Esophagus muscularis mucosa (tissue), 3 donors: ENCODE data around the gene MLLT3.

Experiments
- CTCF ChIP-seq, 3 experiments: fragments of 200-600 bp in 2 of 3; fragments of 450-650 bp in 1 of 3; sonication (generic) in 2 of 3; IDR thresholded peaks; one replicate each; pipeline ENCODE4 v1.5.1; 2017 to 2019; ENCODE audit warnings: antibody characterized with exemption in 3 of 3, mild to moderate bottlenecking in 2 of 3, moderate library complexity in 1 of 3
- POLR2A ChIP-seq: fragments of 450-650 bp; IDR thresholded peaks from one replicate; pipeline ENCODE4 v1.6.1; 2017; ENCODE audit warnings: antibody characterized with exemption, moderate library complexity, mild to moderate bottlenecking, low read depth
- POLR2AphosphoS5 ChIP-seq, 2 donors: sonication (generic); formaldehyde crosslinking; IDR thresholded peaks; one replicate each; pipeline ENCODE4 v1.6.1; 2017; ENCODE audit warnings: antibody characterized with exemption in 2 of 2

- no peak for TF ChIP-seq POLR2AphosphoS5 (IDR thresholded peaks at IDR 0.05)
- TF ChIP-seq CTCF (IDR thresholded peaks at IDR 0.05): no peak
- TF ChIP-seq POLR2A: no peak
These were observed 49.3 kb upstream of the MLLT3 start for GRCh38 chr9:20671635-20672034.
